HG02798 (cell line): ENCODE measurements around the gene GNAZ.
"Not testable (repeated sequence)": the region's sequence is repeated elsewhere in the genome, so short reads cannot be mapped to it uniquely, and the experiment has no call there.

Source experiments
- ATAC-seq: cut with Tn5 transposase; IDR thresholded peaks from one replicate; pipeline ENCODE4 v1.9.1; 2021; ENCODE audit warnings: mild to moderate bottlenecking; ENCODE audit not compliant: unreplicated experiment, poor library complexity

GNAZ gene

DNA sequence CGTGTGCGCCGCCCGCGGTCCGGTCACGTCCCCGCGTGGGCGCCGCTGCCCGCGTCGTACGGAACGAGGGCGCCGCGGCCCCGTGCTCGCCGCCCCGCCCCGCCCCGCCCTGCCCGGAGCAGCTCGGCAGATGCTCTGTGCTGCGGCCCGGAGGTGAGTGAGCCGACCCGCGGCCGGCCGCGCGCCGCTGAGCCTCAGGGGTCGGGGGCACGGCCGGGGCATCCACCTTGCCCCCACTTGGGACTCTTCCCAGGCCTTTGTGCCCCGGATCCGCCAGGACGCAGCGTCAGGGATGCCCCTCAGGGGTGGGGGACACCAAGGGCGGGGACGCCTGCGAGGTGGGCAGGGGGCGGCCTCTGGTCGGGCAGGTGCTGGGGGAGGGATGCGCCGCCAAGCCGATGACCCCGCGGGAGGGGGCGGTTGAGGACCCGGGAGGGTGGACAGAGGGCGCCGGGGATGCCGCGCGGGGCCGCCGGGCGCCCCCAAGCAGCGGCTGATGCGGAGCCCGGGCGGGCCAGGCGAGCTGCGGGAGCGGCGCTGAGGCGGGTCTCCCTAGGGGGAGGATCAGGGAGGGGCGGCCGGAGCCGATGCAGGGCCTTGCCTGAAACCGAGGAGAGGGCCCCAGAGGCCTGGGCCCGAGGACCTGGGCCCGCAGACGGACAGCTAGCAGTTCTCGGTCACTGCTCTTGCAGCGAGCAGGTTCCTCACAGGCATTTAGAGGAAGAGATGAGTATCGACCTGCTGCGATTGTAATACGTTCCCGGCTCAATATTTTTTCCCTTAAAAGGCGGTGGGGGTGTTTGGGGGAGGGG lies at the start of gene GNAZ:
Gene GNAZ, plus strand, starts transcription at position 102 of the 812 bp plus-strand sequence. CDS start 25,177 bp downstream, outside the sequence.
- ATAC-seq: no peak

DNA sequence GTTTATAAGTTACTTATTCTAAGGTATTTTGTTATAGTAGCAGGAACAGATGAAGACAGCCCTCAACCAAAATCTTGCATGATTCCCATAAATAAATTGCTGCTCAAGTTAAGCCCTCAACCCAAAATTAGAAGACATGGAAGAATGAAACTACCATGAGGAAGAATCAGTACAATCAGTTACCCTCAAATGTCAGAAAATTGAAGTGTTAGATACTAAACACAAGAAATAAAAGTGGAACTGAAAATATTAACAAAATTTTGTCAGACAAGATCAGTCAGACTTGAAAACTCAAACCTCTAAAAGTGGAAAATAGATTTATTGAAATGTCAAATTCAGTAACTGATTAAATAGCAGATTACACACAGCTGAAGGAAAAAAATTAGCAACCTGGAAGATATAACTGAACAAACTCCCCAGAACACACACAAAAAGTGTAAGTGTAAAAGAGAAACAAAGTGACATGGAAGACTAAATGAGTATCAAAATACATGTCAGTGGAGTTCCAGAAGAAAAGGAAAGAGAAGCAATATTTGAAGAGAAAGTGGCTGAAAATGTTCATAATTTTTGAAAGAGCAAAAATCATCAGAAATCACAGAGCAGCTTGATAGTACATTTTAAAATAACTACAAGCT lies 49.5 kb upstream of the GNAZ start:
- ATAC-seq: no peak

DNA sequence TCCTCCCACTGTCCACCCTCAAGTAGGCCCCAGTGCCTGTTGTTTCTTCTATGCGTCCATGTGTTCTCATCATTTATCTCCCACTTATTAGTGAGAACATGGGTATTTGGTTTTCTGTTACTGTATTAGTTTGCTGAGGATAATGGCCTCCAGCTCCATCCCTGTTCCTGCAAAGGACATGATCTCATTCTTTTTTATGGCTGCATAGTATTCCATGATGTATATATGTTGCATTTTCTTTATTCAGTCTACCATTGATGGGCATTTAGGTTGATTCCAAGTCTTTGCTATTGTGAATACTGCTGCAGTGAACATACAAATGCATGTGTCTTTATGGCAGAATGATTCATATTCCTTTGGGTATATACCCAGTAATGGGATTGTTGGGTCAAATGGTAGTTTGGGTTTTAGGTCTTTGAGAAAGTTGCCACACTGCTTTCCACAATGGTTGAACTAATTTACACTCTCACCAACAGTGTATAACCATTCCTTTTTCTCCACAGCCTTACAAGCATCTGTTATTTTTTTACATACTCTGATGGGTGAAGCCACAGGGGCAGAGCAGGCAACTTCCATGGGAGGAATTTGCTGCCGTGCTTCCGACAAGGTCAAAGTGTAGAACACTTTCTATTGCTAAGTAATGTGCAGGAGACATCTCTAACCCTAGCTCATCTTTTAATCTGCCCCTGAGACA lies 48.5 kb upstream of the GNAZ start:
- not testable (repeated sequence) for ATAC-seq

DNA sequence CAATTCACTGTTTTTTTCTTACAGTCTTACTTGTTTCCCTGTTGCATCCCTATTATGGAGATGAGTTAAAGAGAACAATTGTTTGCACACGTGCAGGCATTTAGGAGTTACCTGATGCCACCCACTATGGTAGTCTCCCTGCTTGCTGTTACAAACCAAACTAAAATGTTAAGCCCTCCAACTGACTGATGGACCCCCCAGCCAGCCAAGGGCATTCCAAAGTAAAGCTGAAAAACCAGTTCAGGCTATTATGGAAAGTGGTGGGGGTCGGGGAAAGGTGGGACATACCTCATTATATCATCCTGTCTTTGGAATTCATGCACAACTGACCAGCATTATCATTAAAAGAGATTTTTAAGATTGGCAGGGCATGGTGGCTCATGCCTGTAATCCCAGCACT lies 47.0 kb upstream of the GNAZ start:
- ATAC-seq: no peak

DNA sequence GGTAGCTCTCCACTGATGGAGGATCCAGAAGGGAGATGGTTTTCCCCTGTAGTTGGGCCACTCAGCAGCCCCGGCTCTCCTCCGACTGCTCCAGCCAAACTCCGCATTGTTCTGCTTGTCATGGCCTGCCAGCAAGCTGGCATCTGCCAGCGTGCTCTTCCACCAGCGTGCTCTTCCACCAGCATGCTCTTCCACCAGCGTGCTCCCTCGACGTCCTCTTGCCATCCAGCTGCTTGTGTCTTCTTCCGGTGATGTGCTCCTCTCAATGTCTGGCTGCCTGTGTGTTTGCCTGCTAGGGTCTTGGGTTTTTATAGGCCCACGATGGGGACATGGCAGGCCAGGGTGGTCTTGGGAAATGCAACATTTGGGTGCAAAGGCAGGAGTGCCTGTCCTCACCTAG lies 43.5 kb upstream of the GNAZ start:
- no peak for ATAC-seq

DNA sequence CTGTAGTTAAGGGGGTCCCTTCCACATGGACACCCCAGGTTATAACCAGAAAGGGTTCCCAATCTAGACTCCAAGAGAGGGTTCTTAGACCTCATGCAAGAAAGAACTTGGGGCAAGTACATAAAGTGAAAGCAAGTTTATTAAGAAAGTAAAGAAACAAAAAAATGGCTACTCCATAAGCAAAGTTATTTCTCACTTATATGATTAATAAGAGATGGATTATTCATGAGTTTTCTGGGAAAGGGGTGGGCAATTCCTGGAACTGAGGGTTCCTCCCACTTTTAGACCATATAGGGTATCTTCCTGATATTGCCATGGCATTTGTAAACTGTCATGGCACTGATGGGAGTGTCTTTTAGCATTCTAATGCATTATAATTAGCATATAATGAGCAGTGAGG lies 42.5 kb upstream of the GNAZ start:
- ATAC-seq: not testable (repeated sequence)

DNA sequence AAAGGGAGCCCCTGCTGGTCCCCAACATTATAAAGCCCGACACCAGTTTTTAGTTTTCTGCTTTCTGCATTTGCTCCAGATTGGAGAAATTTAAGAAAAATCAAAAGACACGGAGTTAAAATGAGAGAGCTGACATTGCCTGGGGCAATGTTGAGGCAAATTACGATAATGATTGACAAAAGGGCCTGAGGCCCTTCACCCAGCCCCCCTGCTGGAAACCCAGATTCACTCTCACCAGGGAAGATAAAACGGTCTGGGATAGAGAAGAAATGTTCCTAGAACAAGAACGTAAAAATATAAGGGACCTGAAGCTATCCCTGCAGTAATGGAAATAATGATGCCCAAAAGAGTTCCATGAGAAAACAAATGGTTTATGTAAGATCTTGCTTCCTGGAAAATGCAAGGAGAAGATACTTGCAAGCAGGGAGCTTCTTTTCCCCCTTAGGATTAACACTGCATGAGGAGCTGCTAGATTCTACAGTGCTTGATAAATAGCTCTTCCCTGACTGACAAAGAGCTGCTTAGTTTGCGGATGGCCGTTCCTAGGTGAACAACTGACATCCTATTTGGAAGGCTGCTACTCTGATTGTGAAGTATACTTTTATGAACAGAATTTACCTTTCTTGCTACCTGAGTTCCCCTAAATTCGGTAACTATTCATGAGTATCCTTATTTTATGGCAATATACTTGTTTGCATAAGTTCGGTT lies 40.6 kb upstream of the GNAZ start:
- no peak for ATAC-seq

DNA sequence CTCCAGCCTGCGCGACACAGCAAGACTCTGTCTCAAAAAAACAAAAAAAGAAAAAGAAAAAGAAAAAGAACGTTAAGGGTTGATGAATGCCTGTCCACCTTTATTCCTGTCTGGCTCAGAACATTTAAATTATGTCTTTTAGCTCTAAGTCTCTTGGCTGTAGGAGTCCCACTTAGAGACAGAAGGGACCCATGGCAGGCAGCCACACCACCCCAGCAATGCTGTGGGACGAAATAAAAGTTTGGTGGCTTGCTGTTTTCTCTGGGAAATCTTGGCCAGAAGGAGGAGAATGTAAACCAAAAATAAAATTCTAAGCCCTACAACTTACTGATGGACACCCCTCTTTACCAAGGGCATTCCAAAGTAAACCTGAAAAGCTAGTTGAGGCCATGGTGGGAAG lies 38.9 kb upstream of the GNAZ start:
- no peak for ATAC-seq

DNA sequence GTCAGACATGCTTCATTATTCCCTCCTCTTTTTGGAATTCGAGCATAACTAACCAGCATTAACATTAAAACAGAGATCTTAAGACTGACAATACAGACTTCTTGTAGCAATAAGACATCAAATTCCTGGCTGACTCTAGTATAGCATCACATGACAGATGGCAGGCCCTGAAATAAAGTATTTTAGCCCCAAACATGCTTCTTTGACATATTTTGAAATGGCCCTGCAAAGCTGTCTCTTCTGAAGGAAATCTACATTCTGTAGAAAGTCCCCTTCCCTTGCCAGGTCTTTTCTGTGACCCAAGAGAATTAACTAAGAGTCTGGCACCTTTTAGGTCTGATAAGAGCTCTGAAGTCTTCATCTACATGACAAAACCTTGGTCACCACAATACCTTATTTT lies 38.5 kb upstream of the GNAZ start:
- no peak for ATAC-seq

DNA sequence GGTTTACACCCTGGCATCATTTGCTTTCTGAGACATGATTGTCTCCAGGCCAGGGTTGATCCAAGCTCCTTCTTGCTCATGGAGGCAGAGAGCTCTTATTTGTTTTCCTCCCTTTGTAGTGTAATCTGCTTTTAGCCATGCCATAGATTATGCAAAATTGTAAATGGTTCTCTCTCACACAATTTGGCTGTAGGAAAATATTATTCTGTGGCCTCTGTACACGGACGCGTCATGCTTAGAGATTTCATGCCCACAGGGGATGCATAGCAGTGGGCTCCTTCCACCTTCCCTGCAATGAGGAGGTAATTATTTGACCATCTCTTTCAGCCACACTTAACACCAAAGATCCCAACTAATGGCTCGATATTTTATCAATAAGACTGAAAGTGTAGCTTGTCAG lies 37.7 kb upstream of the GNAZ start:
- no peak for ATAC-seq

DNA sequence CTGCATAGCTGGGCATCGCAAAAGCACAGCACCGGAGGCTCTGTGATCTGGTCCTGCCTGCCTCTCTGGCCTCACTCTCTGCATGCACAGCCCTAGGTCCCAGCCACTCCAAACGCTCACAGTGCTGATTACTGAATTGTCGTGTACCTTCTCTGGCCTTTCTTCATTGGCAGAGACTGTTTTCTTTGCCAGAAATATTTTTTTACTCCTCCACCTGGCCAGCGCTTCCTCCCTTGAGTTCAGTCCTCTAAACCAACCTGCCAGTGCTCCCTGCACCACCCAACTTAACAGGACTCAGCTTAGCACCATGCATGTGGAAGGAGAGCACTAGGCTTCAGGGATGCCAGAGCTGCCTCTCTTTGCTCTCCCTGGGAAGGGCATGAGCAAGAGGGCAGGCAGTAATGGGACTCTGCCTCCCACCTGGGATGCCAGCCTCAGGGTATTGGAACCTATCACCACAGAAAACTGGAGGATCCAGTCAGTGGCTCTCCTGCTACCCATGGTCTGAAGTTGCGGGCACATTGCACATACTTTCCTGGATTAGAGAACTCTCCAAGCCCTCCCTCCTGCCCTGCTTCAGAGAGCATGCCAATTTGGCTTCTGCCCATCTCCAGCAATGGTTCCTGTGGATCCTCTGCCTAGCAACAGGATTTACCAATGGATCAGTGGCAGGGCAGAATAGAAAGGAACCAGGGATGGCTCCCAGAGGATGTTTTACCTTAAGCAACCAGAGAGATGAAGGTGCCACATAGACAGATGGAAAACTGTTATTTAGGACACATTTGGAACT lies 37.0 kb upstream of the GNAZ start:
- ATAC-seq: no peak

DNA sequence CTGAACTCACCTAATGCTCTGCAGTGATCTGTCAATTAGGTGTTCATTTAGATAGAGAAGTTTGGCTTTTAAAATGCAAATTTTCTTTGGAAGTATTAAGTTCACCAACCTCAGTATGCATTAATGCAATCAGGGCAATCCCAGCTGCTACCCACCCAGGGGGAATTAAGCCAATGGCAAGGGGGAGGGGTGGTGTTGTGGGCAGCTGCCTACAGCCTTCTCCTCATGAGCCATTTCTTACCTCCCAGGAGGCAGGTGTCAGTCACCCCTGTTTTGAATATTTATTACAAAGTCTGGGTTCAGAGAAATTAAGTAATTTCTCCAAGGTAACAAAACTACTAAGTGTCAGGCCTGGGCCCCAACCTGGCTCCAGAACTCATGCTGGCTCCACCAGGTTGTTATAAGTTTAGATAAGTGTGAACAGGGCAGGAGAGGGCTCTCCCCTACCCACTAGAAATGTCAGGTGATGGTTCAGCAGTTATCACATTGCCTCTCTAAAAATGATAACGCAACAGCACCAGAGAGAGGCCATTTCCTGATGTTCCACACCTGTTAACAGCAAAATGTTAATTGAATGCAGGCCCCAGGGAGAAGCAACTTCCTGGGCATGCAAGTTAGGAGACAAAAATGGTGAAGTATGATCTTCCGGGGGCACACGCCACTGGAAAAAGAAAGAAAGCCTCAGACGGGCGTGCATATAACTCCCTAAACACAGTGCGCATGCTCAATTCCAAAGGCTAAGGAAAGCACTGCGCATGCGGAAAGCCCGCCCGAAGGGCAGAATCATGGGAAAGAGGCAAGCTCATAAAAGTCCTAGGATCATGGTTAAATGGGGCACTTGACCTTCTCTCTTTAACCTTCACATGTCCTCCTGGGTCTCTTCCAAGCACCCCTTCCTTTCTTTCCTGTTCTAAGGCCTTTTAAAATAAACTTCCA lies 35.4 kb upstream of the GNAZ start:
- ATAC-seq: no peak

DNA sequence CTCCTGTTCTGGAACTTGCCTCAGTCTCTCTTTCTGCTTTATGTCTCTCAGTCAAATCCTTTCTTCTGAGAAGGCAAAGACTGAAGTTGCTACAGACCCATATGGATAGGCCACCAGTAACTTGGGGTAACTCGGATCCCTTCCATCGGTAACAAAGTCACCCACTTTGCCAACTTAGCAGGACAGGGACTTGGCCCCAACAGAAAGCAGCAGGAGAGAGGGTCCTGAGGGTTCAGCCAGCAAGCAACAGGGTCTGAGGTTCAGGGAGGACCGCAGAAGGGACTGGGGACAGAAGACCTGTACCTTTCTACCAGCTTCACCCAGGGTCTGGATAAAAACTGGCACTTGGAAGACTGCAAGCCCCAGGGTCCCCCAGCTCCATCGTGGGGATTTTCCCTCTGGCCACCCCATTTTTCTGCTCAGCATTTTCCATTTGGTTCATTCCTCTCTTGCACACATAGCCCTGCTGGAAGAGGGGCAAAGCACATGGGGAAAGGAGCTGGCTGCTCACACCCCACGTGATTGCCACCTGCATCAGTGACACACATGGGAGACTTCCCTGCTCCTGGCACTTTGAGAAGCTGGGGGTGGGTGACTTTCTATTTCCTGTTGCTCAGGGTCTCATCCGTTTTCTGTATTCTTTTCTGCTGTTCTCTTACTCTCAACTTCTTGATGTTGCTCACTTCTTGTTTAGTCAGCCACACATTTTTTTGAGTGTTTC lies 34.6 kb upstream of the GNAZ start:
- no peak for ATAC-seq

DNA sequence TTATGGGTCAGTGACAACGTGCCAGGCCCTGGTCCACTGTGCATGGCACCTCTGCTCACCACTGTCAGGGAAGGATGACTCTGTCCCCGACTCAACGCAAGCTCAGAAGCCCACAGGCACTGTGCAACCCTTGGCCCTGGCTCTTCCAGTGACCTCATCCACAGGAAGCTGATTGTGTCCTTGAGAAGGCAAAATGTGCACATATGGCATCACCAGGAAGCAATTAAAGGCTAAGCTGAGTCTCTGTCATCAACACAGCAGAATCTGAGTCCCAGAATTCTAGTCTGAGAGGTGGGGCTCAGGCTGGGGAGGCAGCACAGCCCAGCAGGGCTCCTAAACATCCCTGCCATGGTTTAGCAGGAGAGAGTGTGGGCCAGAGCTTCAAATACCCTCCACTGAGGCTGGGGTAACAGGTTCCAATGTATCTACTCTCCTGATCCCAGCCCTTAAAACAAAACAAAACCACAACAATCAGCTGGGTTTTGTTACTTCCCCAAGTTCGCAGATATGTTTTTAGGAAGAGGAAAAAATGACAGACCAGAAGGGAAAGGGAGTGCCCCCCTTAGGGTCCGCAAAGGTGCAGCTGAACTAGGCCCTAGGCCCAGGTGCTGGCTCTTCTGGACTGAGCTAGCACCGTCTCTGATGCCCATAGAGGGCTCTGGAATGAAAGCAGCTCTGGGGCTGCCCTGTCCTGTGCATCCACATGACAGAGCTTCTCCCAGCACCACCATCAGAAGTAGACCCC lies 33.5 kb upstream of the GNAZ start:
- no peak for ATAC-seq

DNA sequence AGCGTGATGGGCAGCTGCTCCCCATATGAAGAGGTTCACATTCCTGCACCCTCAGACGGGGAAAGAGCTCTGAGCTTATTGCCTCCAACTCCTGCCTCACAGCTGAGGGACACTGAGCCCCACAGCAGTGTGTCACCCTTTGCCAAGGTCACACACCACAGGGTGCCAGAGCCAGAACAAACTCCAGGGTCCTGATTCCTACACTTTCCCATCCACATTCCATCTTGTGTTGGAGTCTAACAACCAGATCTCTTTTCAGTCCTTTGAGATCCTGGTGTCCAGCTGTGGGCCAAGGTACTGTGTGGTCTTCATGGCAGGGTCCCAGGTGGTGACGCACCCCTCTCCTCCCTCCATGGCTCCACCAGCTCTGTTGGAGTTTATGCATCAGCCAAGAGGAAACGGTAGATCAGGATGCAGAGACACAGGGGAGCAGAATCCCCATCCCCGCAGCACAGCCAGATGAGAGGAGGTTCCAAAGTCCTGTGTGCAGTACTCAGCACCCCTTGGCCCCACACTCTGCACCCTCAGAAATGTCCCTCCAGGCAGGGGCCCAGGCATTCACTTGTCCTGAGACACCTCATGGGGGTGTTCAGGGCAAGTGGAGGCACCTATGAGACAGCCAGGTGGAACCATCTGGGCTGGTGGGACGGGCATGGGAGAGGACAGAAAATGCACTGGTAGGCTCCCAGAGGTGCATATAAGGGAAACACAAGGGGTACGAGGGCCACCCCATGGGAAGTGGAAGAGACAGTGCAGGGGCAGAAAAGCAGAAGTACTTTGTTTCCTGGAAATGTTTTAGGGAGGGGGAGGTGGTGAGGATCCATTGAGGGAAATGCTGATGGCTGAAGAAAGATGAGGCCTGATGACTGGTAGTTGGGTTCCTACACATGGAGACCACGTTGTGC lies 32.6 kb upstream of the GNAZ start:
- no peak for ATAC-seq

DNA sequence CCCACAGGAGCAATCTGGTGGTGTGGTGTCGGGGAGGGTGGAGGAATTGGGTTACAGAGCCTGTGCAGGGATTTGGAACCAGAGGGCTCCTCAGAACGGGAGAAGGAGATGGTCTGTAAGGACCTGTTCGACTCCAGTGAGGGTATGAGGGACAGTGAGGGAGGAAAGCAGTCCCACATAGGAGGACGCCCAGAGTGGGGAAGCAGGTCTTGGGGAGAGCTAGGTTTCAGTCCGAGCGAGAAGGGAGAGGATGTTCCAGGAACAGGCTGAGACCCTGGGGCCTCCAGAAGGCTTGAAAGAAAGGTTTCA lies 32.0 kb upstream of the GNAZ start:
- ATAC-seq: no peak

DNA sequence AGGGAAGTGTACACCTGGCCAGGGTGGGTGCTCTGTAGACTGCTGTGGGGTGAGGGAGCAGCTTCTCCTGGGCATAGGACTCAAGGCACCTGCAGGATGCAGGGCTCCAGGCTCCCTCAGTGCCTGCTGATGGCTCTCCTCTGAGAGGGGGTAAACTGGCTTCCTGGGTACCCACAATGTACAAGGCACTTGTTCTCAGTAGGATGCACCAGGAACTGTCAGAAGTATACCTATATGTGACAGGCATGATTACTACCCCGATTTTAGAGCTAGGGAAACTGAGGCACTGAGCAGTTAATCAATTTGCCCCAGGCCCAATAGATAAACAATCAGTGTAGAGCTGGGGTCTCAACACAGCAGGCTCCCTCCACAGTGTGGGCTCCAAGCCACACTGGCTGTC lies 31.4 kb upstream of the GNAZ start:
- ATAC-seq: no peak
